K562 (cell line): ENCODE data around the gene UBR4. TPM values are rescaled to one million over a fixed set of nuclear protein-coding genes. Genes with fewer than 3 reads are reported as not detected.

ENCODE experiments used
- ATAC-seq: fragments of 200-7000 bp; cut with Tn5 transposase; 3 replicates; pipeline ENCODE4 v1.9.1; 2020; ENCODE audit warnings: moderate library complexity
- BruUV-seq: library from RNA; stranded (reverse); fragments of 400-500 nt; replicated peaks from 2 replicates; lab custom pipeline; 2021; lab: Mats Ljungman, UMichigan
- CTCF ChIA-PET: fragments of 300-600 bp; formaldehyde crosslinking; extraction: SDS; loops from one replicate; lab custom pipeline; 2021; ENCODE audit warnings: low intra/inter-chr PET ratio; lab: Yijun Ruan, JAX
- POLR2A ChIA-PET: fragments of 300-600, 350-650 bp; sonication (Branson Sonifier 250); formaldehyde crosslinking; extraction: SDS; loops from one replicate; lab custom pipeline; 2021; ENCODE audit warnings: antibody characterized with exemption, inconsistent platforms; lab: Yijun Ruan, JAX
- DNase-seq, 4 experiments: peaks; one replicate each; pipeline versions ENCODE4 v3.0.0 to v3.0.0-alpha.2; 2011 to 2018; ENCODE audit warnings: low spot score in 3 of 4, mixed read lengths in 3 of 4; ENCODE audit errors: extremely low read depth in 1 of 4
- FAIRE-seq: peaks from 2 replicates; lab custom pipeline; 2011; peaks lifted over from hg19 to GRCh38; lab: Jason Lieb, UNC
- H2AFZ ChIP-seq: 2 replicates; pipeline ENCODE4 v1.6.0; 2011; ENCODE audit warnings: low read depth, low read length, control low read depth, inconsistent platforms
- H3K27ac ChIP-seq: fragments of 200-600 bp; 3 replicates; pipeline ENCODE4 v1.8.0; 2011; ENCODE audit warnings: low read depth, mild to moderate bottlenecking, control low read depth, inconsistent platforms, low read length, moderate library complexity, mixed read lengths; ENCODE audit errors: extremely low read depth
- H3K27me3 ChIP-seq, 2 experiments: fragments of 300-600 bp in 1 of 2; 2 replicates in 1 of 2; 3 replicates in 1 of 2; pipeline versions ENCODE4 v1.6.0 to v1.8.0; 2011; ENCODE audit warnings: inconsistent platforms in 2 of 2, low read length in 2 of 2, mild to moderate bottlenecking in 1 of 2, mixed read lengths in 1 of 2, moderate library complexity in 1 of 2; ENCODE audit not compliant: control insufficient read depth in 2 of 2, insufficient read depth in 2 of 2
- H3K36me3 ChIP-seq: fragments of 300-600 bp; 3 replicates; pipeline ENCODE4 v1.8.0; 2011; ENCODE audit warnings: mild to moderate bottlenecking, low read length, inconsistent platforms; ENCODE audit not compliant: control insufficient read depth, insufficient read depth
- H3K4me1 ChIP-seq, 2 experiments: fragments of 200-600 bp in 1 of 2; replicated peaks in 1 of 2; 2 replicates in 1 of 2; 3 replicates in 1 of 2; pipeline versions ENCODE4 v1.5.1 to v1.8.0; 2011; ENCODE audit warnings: inconsistent platforms in 2 of 2, low read length in 2 of 2, mild to moderate bottlenecking in 1 of 2, mixed read lengths in 1 of 2, moderate library complexity in 1 of 2; ENCODE audit not compliant: control insufficient read depth in 2 of 2, insufficient read depth in 2 of 2
- H3K4me2 ChIP-seq: 2 replicates; pipeline ENCODE4 v1.6.1; 2011; ENCODE audit warnings: low read length, control low read depth, inconsistent platforms, mixed read lengths; ENCODE audit not compliant: insufficient read depth
- H3K4me3 ChIP-seq: fragments of 200-600 bp; sonication (generic), shearing (Covaris generic); 2 replicates; pipeline ENCODE4 v1.5.1; 2016; ENCODE audit warnings: control low read depth, inconsistent platforms
- H3K79me2 ChIP-seq: fragments of 200-600 bp; 3 replicates; pipeline ENCODE4 v1.8.0; 2011; ENCODE audit warnings: low read length, inconsistent platforms; ENCODE audit not compliant: control insufficient read depth, insufficient read depth
- H3K9ac ChIP-seq, 2 experiments: 2 replicates each; pipeline versions ENCODE4 v1.6.0 to v1.6.1; 2011; ENCODE audit warnings: low read depth in 2 of 2, low read length in 2 of 2, control low read depth in 1 of 2, inconsistent platforms in 1 of 2, mild to moderate bottlenecking in 1 of 2, mixed read lengths in 1 of 2; ENCODE audit not compliant: insufficient read depth in 1 of 2
- H3K9me1 ChIP-seq: one replicate; pipeline ENCODE4 v1.6.0; 2011; ENCODE audit warnings: inconsistent platforms, mild to moderate bottlenecking, low read length, moderate library complexity; ENCODE audit not compliant: control insufficient read depth, insufficient read depth
- H3K9me3 ChIP-seq: replicated peaks from 2 replicates; pipeline ENCODE4 v1.5.1; 2011; ENCODE audit warnings: low read depth, low read length, inconsistent platforms; ENCODE audit not compliant: control insufficient read depth, insufficient read depth
- H4K20me1 ChIP-seq: replicated peaks from 2 replicates; pipeline ENCODE4 v1.6.1; 2011; ENCODE audit warnings: low read length, inconsistent platforms, mixed read lengths; ENCODE audit not compliant: control insufficient read depth, insufficient read depth
- ATF3 ChIP-seq, 2 experiments: fragments of 450-650 bp in 1 of 2; sonication (generic) in 1 of 2; formaldehyde crosslinking in 1 of 2; IDR thresholded peaks in 1 of 2; conservative IDR thresholded peaks in 1 of 2; 2 replicates each; pipeline versions ENCODE4 v1.6.1 to v1.8.1; 2016 to 2023; ENCODE audit warnings: mild to moderate bottlenecking in 2 of 2, moderate library complexity in 2 of 2, inconsistent platforms in 1 of 2, missing genetic modification reagents in 1 of 2
- MBD1 ChIP-seq: fragments of 250-450 bp; sonication (Bioruptor Pico); IDR thresholded peaks from 2 replicates; pipeline ENCODE4 v1.8.0; 2022; ENCODE audit warnings: inconsistent platforms
- ZFP91 ChIP-seq: sonication (generic); formaldehyde crosslinking; IDR thresholded peaks from 2 replicates; pipeline ENCODE4 v1.8.0; 2022; ENCODE audit warnings: mild to moderate bottlenecking, missing genetic modification reagents
- ZNF316 ChIP-seq: fragments of 450-650 bp; IDR thresholded peaks from 2 replicates; pipeline ENCODE4 v1.6.1; 2016
- WGBS: fragments of 100-300 bp; shearing (Covaris generic); methylation state at CpG from one replicate; pipeline ENCODE4 v1.1.6; 2016; ENCODE audit warnings: low coverage, mixed read lengths; ENCODE audit not compliant: insufficient coverage; ENCODE audit errors: missing lambda C conversion rate; 5-methylcytosine and 5-hydroxymethylcytosine counted together
- in situ Hi-C: fragments of 300-500 bp; cut with MboI; formaldehyde crosslinking; loops from 4 replicates; pipeline ENCODE4 v1.15.0; 2018; ENCODE audit warnings: inconsistent platforms, mixed read lengths
- intact Hi-C: fragments of 100-400 bp; cut with micrococcal nuclease; formaldehyde crosslinking; loops from 2 replicates; pipeline ENCODE4 v1.14.2; 2022
- polyA plus RNA-seq, 8 experiments: library from polyadenylated mRNA; depleted of rRNA in 4 of 8; stranded (reverse) in 5 of 8; unstranded in 3 of 8; fragments of >200 nt; fragmentation: Nextera tagmentation in 2 of 8; fragmentation: Illumina TruSeq in 1 of 8; extraction: Ambion mirVana in 2 of 8; extraction: Trizol in 1 of 8; gene quantifications; 2 replicates each; pipeline versions ENCODE4 v1.2.1 to v1.2.3, GENCODE V29; 2011 to 2014; ENCODE audit warnings: inconsistent platforms in 1 of 8, missing spikeins in 1 of 8
- total RNA-seq, 7 experiments: library from RNA; depleted of rRNA in 6 of 7; stranded (reverse); fragments of >200 nt in 6 of 7; fragmentation: Illumina TruSeq in 2 of 7; extraction: Trizol in 2 of 7; gene quantifications; 2 replicates each; pipeline versions ENCODE4 v1.2.1 to v1.2.3, GENCODE V29; 2011 to 2021; ENCODE audit warnings: low replicate concordance in 1 of 7

The UBR4 gene
- total and polyA plus RNA-seq, 9 of the 15 experiments (the other 6 are each of a cell fraction or from before 2014, with no cell fraction given): 55.4 to 277 (median 123) TPM

- Histone ChIP-seq H3K9me1 (no peaks in the 10 kb centered on the region), H3K4me1 (peaks cover 0 to 29% of the 10 kb centered on the region in 2 experiments; a peak in 3 of 5 replicates), H3K9me3 (no peaks in the 10 kb centered on the region), H3K79me2 (no peaks in the 10 kb centered on the region), H3K4me2 (no peak overlapping the region), H2AFZ (no peak overlapping the region), H3K27me3 (peaks cover 20 to 65% of the 10 kb centered on the region in 2 experiments; a peak in 4 of 5 replicates), H4K20me1 (0 out of 2 replicates have a peak, but pooled peaks cover 22% of the 10 kb centered on the region), H3K9ac (no peak overlapping the region), H3K36me3 (no peaks in the 10 kb centered on the region), H3K27ac (no peak overlapping the region), H3K4me3 (no peak overlapping the region)
- in situ Hi-C loops: loop anchor here (10.0 kb wide), 1 partner anchor 588 kb away; no protein-coding TSS in a partner anchor
- ChIA-PET POLR2A (interaction anchor here (1.2 kb wide), 1 partner anchor 18 kb away, joined by 4 read pairs; no protein-coding TSS in a partner anchor), CTCF (no interaction called here)
- peak; percentile 32 for TF ChIP-seq ATF3 (IDR thresholded peaks at IDR 0.05)
- TF ChIP-seq ATF3 (CRISPR knock-in tag; conservative IDR thresholded peaks at IDR 0.05): no peak
- TF ChIP-seq ZFP91 (CRISPR knock-in tag): no peak
- 0 out of 2 replicates have a peak, but pooled peaks have one; percentile 14 for TF ChIP-seq ZNF316
- no peak for TF ChIP-seq MBD1
- intact Hi-C loops: loop anchor here (5.0 kb wide), 1 partner anchor 144 kb away; no protein-coding TSS in a partner anchor
- WGBS: 10% methylated on average over 14 of the region's 14 CpGs
- FAIRE-seq: no peak
- DNase-seq: no peak
- BruUV-seq: no TSS peak
- no peak for ATAC-seq
Measured at GRCh38 chr1:19066248-19066873, 143.7 kb downstream of the UBR4 start.
